SU-DHL-6 (cell line): ENCODE data around the gene COX11.

Experiments
- H2AFZ ChIP-seq: fragments of 200-600 bp; sonication (generic); 2 replicates; pipeline ENCODE4 v1.6.1; 2014; ENCODE audit warnings: low read depth, mild to moderate bottlenecking, moderate library complexity, mixed read lengths, antibody characterized with exemption, low read length; ENCODE audit not compliant: severe bottlenecking
- H3F3A ChIP-seq: fragments of 200-600 bp; shearing (Covaris generic); 2 replicates; pipeline ENCODE4 v1.6.0; 2016; ENCODE audit warnings: antibody characterized with exemption, mild to moderate bottlenecking; ENCODE audit not compliant: insufficient read depth
- H3K27ac ChIP-seq: fragments of 200-600 bp; sonication (generic); 2 replicates; pipeline ENCODE4 v1.5.1; 2016; ENCODE audit warnings: low read depth, mild to moderate bottlenecking, low read length, moderate library complexity, mixed read lengths
- H3K27me3 ChIP-seq: fragments of 200-600 bp; sonication (generic), shearing (Covaris generic); 2 replicates; pipeline ENCODE4 v1.6.0; 2014; ENCODE audit warnings: mild to moderate bottlenecking, low read length
- H3K36me3 ChIP-seq: fragments of 200-600 bp; sonication (generic); 2 replicates; pipeline ENCODE4 v1.6.1; 2014; ENCODE audit warnings: mild to moderate bottlenecking, low read length, mixed read lengths
- H3K4me2 ChIP-seq: fragments of 300-600, 200-600 bp; shearing (Covaris generic), sonication (generic); 2 replicates; pipeline ENCODE4 v1.6.0; 2014; ENCODE audit warnings: low read length, low read depth, mild to moderate bottlenecking; ENCODE audit not compliant: poor library complexity, severe bottlenecking
- H3K4me3 ChIP-seq: fragments of 200-600 bp; sonication (generic); 2 replicates; pipeline ENCODE4 v1.5.1; 2014; ENCODE audit warnings: antibody characterized with exemption, low read length, mild to moderate bottlenecking, mixed read lengths; ENCODE audit not compliant: insufficient read depth, poor library complexity, severe bottlenecking
- H3K79me2 ChIP-seq: fragments of 200-600 bp; sonication (generic); 2 replicates; pipeline ENCODE4 v1.6.1; 2014; ENCODE audit warnings: mild to moderate bottlenecking, low read length, moderate library complexity; ENCODE audit not compliant: insufficient read depth
- H3K9ac ChIP-seq: fragments of 200-600 bp; sonication (generic); 2 replicates; pipeline ENCODE4 v1.7.0; 2014; ENCODE audit warnings: mild to moderate bottlenecking, low read length
- H3K9me2 ChIP-seq: fragments of 200-600 bp; sonication (generic); replicated peaks from 2 replicates; pipeline ENCODE4 v1.6.1; 2014; ENCODE audit warnings: low read length; ENCODE audit not compliant: insufficient read depth
- H3K9me3 ChIP-seq: fragments of 200-600 bp; sonication (generic); 2 replicates; pipeline ENCODE4 v1.6.1; 2014; ENCODE audit warnings: low read length, mixed read lengths; ENCODE audit not compliant: insufficient read depth
- H4K20me1 ChIP-seq: fragments of 200-600 bp; sonication (generic); 2 replicates; pipeline ENCODE4 v1.6.1; 2014; ENCODE audit warnings: low read depth, mild to moderate bottlenecking, antibody characterized with exemption, low read length, moderate library complexity, mixed read lengths
- CTCF ChIP-seq: fragments of 200-600 bp; sonication (generic); IDR thresholded peaks from one replicate; pipeline ENCODE4 v1.5.1; 2017; ENCODE audit warnings: antibody characterized with exemption, mild to moderate bottlenecking, low read length, moderate library complexity; ENCODE audit not compliant: insufficient read depth, poor library complexity, severe bottlenecking
- EZH2phosphoT487 ChIP-seq: fragments of 200-600 bp; sonication (generic), shearing (Covaris generic); conservative IDR thresholded peaks from 2 replicates; pipeline ENCODE4 v1.6.1; 2018; ENCODE audit warnings: mild to moderate bottlenecking, antibody characterized with exemption, low read length, moderate library complexity, mixed read lengths

The COX11 gene

GRCh38 chr17:54956791-54957190 is 11.7 kb downstream of the COX11 start:
- H3K4me2 ChIP-seq: no peak overlapping the region
- no peak overlapping the region for H3K9ac ChIP-seq
- H3K4me3 ChIP-seq: no peak overlapping the region
- H2AFZ ChIP-seq: no peak overlapping the region
- no peaks in the 10 kb centered on the region for H4K20me1 ChIP-seq
- no peaks in the 10 kb centered on the region for H3K27me3 ChIP-seq
- TF ChIP-seq CTCF: no peak
- no peak for TF ChIP-seq EZH2phosphoT487
- peaks cover 14% of the 10 kb centered on the region for H3K36me3 ChIP-seq
- no peaks in the 10 kb centered on the region for H3K79me2 ChIP-seq
- no peaks in the 10 kb centered on the region for H3K9me2 ChIP-seq
- no peaks in the 10 kb centered on the region for H3F3A ChIP-seq
- no peaks in the 10 kb centered on the region for H3K9me3 ChIP-seq
- H3K27ac ChIP-seq: no peak overlapping the region

GRCh38 chr17:54951286-54951685 is 17.2 kb downstream of the COX11 start:
- Histone ChIP-seq H3K4me2 (no peak overlapping the region), H3K27me3 (no peaks in the 10 kb centered on the region), H3F3A (no peaks in the 10 kb centered on the region), H3K36me3 (no peaks in the 10 kb centered on the region), H2AFZ (no peak overlapping the region), H4K20me1 (no peaks in the 10 kb centered on the region), H3K9me3 (no peaks in the 10 kb centered on the region), H3K79me2 (no peaks in the 10 kb centered on the region), H3K9me2 (no peaks in the 10 kb centered on the region), H3K4me3 (no peak overlapping the region), H3K9ac (no peak overlapping the region), H3K27ac (no peak overlapping the region)
- TF ChIP-seq CTCF (no peak), EZH2phosphoT487 (no peak)

- Histone ChIP-seq H3K4me3 (no peak overlapping the region), H3K27me3 (no peaks in the 10 kb centered on the region), H3K79me2 (no peaks in the 10 kb centered on the region), H3F3A (no peaks in the 10 kb centered on the region), H2AFZ (no peak overlapping the region), H3K36me3 (no peaks in the 10 kb centered on the region), H3K9me3 (no peaks in the 10 kb centered on the region), H4K20me1 (no peaks in the 10 kb centered on the region), H3K27ac (no peak overlapping the region), H3K9ac (no peak overlapping the region), H3K4me2 (no peak overlapping the region), H3K9me2 (no peaks in the 10 kb centered on the region)
- TF ChIP-seq CTCF (no peak), EZH2phosphoT487 (no peak)
These were observed 18.3 kb downstream of the COX11 start for GRCh38 chr17:54950116-54950515.
